DOHH2 (cell line): Measurements from ENCODE around the gene ARHGAP4.

Experiments used
- H3F3A ChIP-seq: fragments of 200-600 bp; sonication (generic), shearing (Covaris generic); 2 replicates; pipeline ENCODE4 v1.6.0; 2016; ENCODE audit warnings: antibody characterized with exemption, mild to moderate bottlenecking; ENCODE audit not compliant: control insufficient read depth, insufficient read depth
- H3K27ac ChIP-seq: fragments of 200-600 bp; sonication (generic); 2 replicates; pipeline ENCODE4 v1.5.1; 2014; ENCODE audit warnings: low read depth, mild to moderate bottlenecking, low read length, moderate library complexity
- H3K27me3 ChIP-seq: fragments of 200-600 bp; sonication (generic); 2 replicates; pipeline ENCODE4 v1.6.1; 2014; ENCODE audit warnings: mild to moderate bottlenecking, low read length, mixed read lengths; ENCODE audit not compliant: control insufficient read depth
- H3K36me3 ChIP-seq: fragments of 200-600 bp; sonication (generic); 2 replicates; pipeline ENCODE4 v1.6.1; 2014; ENCODE audit warnings: mild to moderate bottlenecking, low read length, moderate library complexity, mixed read lengths; ENCODE audit not compliant: control insufficient read depth
- H3K4me1 ChIP-seq: fragments of 200-600 bp; sonication (generic); 2 replicates; pipeline ENCODE4 v1.6.1; 2014; ENCODE audit warnings: mild to moderate bottlenecking, low read length, mixed read lengths; ENCODE audit not compliant: control insufficient read depth
- H3K4me2 ChIP-seq: fragments of 200-600 bp; sonication (generic); 2 replicates; pipeline ENCODE4 v1.6.0; 2014; ENCODE audit warnings: mild to moderate bottlenecking, low read length, moderate library complexity
- H3K4me3 ChIP-seq: fragments of 200-600 bp; sonication (generic); 2 replicates; pipeline ENCODE4 v1.5.1; 2014; ENCODE audit warnings: mild to moderate bottlenecking, low read length, mixed read lengths
- H3K79me2 ChIP-seq: fragments of 200-600 bp; sonication (generic); 2 replicates; pipeline ENCODE4 v1.6.1; 2014; ENCODE audit warnings: mild to moderate bottlenecking, low read length, mixed read lengths; ENCODE audit not compliant: control insufficient read depth
- H3K9me2 ChIP-seq: fragments of 200-600 bp; sonication (generic); replicated peaks from 2 replicates; pipeline ENCODE4 v1.6.1; 2014; ENCODE audit warnings: mild to moderate bottlenecking, low read length, mixed read lengths; ENCODE audit not compliant: control insufficient read depth
- H3K9me3 ChIP-seq: fragments of 200-600 bp; sonication (generic); 2 replicates; pipeline ENCODE4 v1.6.1; 2014; ENCODE audit warnings: antibody characterized with exemption, low read length, mixed read lengths; ENCODE audit not compliant: control insufficient read depth, insufficient read depth
- H4K20me1 ChIP-seq: fragments of 200-600 bp; sonication (generic); 2 replicates; pipeline ENCODE4 v1.6.0; 2014; ENCODE audit warnings: low read depth, mild to moderate bottlenecking, antibody characterized with exemption, low read length, moderate library complexity; ENCODE audit not compliant: control insufficient read depth, insufficient read depth
- EZH2phosphoT487 ChIP-seq: fragments of 200-600 bp; sonication (generic); IDR thresholded peaks from 2 replicates; pipeline ENCODE4 v1.6.1; 2017; ENCODE audit warnings: borderline replicate concordance, mild to moderate bottlenecking, antibody characterized with exemption, low read length, moderate library complexity, mixed read lengths
- TF ChIP-seq, protein P1 (sequence below): fragments of 200-600 bp; sonication (generic); IDR thresholded peaks from one replicate; pipeline ENCODE4 v1.5.1; 2014; ENCODE audit warnings: antibody characterized with exemption, mild to moderate bottlenecking, low read depth, low read length; ENCODE audit not compliant: poor library complexity, severe bottlenecking

The ARHGAP4 gene

DNA sequence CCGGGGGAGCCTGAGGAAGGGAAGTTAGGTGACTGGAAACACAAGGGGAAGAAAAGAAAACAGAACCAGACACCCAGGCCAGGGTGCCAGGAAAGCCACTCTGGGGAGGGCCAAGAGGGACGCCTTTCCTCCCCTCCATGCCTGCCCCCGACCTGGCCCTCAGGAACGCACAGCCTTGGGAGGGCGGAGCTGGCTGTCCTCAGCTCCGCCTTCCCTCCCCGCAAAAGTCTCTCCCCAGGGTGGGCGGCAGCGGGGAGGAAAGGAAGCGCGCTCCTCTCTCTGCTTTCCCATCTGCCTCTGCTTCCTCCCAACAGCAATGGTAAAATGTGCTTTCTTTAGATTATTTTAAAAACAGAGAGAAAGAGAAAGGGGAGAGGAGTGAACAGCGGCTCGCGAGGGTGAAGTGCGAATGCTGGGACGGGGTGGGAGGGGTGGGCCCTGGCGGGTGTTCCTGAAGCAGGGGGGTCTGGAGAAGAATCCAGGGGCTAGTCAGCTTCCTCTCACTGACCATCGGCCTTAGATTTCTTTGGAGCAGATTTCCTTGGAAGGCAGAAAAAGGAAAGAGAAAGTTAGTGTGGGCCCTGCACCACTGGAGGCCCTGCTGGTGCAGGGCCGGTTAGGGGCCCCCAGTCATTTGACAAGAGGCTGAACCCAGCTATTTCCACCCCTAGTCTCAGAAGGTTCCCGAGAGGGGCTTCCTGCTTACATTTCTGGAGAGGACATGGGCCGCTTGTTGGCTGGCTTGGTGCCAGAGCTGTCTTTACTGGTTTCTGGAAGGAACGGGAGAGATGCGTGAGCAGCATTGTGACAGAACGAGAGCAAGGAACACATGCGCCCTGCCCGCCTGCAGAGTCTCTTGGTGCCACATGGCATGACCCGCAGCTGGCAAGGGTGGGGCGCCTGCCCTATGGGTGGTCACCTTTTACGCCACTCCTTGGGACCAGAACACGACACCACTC is 23.1 kb upstream of the ARHGAP4 start:
- H4K20me1 ChIP-seq = no peaks in the 10 kb centered on the region; the same call in 1 of the 2 replicates
- H3K79me2 ChIP-seq = no peaks in the 10 kb centered on the region
- H3K36me3 ChIP-seq = peaks cover 62% of the 10 kb centered on the region
- peaks cover 5% of the 10 kb centered on the region; the same call in 1 of the 2 replicates for H3F3A ChIP-seq
- no peak overlapping the region for H3K27ac ChIP-seq
- peaks cover 10% of the 10 kb centered on the region for H3K4me1 ChIP-seq
- H3K27me3 ChIP-seq = no peaks in the 10 kb centered on the region
- H3K4me3 ChIP-seq = no peak overlapping the region
- H3K4me2 ChIP-seq = no peak overlapping the region
- TF ChIP-seq, protein P1, sequence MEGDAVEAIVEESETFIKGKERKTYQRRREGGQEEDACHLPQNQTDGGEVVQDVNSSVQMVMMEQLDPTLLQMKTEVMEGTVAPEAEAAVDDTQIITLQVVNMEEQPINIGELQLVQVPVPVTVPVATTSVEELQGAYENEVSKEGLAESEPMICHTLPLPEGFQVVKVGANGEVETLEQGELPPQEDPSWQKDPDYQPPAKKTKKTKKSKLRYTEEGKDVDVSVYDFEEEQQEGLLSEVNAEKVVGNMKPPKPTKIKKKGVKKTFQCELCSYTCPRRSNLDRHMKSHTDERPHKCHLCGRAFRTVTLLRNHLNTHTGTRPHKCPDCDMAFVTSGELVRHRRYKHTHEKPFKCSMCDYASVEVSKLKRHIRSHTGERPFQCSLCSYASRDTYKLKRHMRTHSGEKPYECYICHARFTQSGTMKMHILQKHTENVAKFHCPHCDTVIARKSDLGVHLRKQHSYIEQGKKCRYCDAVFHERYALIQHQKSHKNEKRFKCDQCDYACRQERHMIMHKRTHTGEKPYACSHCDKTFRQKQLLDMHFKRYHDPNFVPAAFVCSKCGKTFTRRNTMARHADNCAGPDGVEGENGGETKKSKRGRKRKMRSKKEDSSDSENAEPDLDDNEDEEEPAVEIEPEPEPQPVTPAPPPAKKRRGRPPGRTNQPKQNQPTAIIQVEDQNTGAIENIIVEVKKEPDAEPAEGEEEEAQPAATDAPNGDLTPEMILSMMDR = no peak
- TF ChIP-seq EZH2phosphoT487 = no peak
- H3K9me2 ChIP-seq = no peaks in the 10 kb centered on the region
- H3K9me3 ChIP-seq = no peaks in the 10 kb centered on the region

DNA sequence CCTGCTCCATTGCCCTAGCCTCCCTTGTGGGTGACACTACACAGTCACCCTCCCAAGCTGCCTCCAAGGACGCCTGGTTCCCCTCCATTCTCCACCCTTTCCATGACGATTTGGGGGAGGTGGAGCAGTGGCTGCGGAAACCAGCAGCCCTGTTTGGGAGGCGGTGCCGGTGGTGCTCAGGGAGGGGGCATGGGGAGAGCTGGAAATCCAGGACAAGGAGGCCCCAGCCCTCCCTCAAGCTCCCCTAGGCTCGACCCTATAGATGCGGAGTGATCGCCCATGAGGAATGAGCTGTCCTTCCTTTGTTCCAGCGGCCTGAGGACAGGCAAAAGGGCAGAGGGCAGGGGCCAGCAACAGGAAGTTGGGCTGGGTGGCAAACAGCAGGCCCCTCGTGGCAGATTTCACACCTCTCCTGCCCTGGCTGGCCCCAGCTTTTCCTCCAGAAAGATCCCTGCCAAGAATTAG is 22.0 kb upstream of the ARHGAP4 start:
- H3K27ac ChIP-seq = no peak overlapping the region
- no peaks in the 10 kb centered on the region; the same call in 1 of the 2 replicates for H4K20me1 ChIP-seq
- no peak overlapping the region for H3K4me3 ChIP-seq
- no peaks in the 10 kb centered on the region for H3K9me2 ChIP-seq
- no peak overlapping the region for H3K4me2 ChIP-seq
- H3K9me3 ChIP-seq = no peaks in the 10 kb centered on the region
- H3K27me3 ChIP-seq = no peaks in the 10 kb centered on the region
- TF ChIP-seq, protein P1 = no peak
- no peak for TF ChIP-seq EZH2phosphoT487
- peaks cover 11% of the 10 kb centered on the region for H3K4me1 ChIP-seq
- peaks cover 5% of the 10 kb centered on the region; the same call in 1 of the 2 replicates for H3F3A ChIP-seq
- peaks cover 51% of the 10 kb centered on the region for H3K36me3 ChIP-seq
- H3K79me2 ChIP-seq = no peaks in the 10 kb centered on the region

DNA sequence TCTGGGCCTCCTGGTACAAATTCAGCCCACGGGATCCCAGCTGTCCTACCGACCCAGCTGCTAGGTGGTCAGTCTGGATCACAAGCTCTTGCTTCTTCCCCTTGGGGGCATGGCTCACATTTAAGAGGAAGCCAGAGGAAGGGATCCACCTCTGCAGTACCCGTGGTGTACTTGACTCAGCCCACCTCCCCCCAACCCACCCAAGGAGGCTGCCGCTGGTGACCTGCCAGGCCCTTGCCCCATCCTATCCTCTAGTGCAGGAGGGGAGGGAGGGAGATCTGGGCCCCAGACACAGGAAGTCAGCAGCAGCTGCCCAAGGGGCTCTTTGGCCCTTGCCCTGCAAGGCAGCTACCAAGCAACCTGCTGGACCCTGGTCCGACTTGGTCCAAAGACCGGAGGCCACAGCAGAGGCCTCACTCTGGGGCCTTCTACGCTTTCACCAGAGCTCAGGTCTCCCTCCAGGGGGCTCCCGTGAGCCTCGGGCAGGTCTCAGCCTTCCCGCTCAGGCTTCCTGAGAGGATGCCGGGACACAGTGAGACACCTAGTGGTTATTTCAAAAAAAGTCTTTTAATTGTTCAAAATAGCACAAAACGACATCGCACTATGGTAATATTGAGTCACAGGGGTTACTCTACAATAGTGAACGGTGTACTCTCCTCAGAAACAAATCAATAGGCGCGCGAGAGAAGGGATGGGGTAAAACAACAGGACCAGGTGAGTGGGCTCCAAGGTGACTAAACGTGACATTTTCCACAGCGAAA is 21.1 kb upstream of the ARHGAP4 start:
- no peaks in the 10 kb centered on the region for H3K79me2 ChIP-seq
- peaks cover 11% of the 10 kb centered on the region for H3K4me1 ChIP-seq
- no peak overlapping the region for H3K4me2 ChIP-seq
- H3K4me3 ChIP-seq = no peak overlapping the region
- H3F3A ChIP-seq = peaks cover 5% of the 10 kb centered on the region; the same call in 1 of the 2 replicates
- no peaks in the 10 kb centered on the region for H3K9me2 ChIP-seq
- TF ChIP-seq, protein P1 = peak; percentile 80
- TF ChIP-seq EZH2phosphoT487 = no peak
- H3K27me3 ChIP-seq = no peaks in the 10 kb centered on the region
- peaks cover 43% of the 10 kb centered on the region for H3K36me3 ChIP-seq
- no peaks in the 10 kb centered on the region; the same call in 1 of the 2 replicates for H4K20me1 ChIP-seq
- H3K27ac ChIP-seq = no peak overlapping the region
- no peaks in the 10 kb centered on the region for H3K9me3 ChIP-seq
